K562 (cell line): ENCODE measurements around the gene RRP7A. TPM values are rescaled to one million over a fixed set of nuclear protein-coding genes. Genes with fewer than 3 reads are reported as not detected.

Experiments
- ATAC-seq: fragments of 200-7000 bp; cut with Tn5 transposase; 3 replicates; pipeline ENCODE4 v1.9.1; 2020; ENCODE audit warnings: moderate library complexity
- BruUV-seq: library from RNA; stranded (reverse); fragments of 400-500 nt; replicated peaks from 2 replicates; lab custom pipeline; 2021; lab: Mats Ljungman, UMichigan
- CTCF ChIA-PET: fragments of 300-600 bp; formaldehyde crosslinking; extraction: SDS; loops from one replicate; lab custom pipeline; 2021; ENCODE audit warnings: low intra/inter-chr PET ratio; lab: Yijun Ruan, JAX
- POLR2A ChIA-PET: fragments of 300-600, 350-650 bp; sonication (Branson Sonifier 250); formaldehyde crosslinking; extraction: SDS; loops from one replicate; lab custom pipeline; 2021; ENCODE audit warnings: antibody characterized with exemption, inconsistent platforms; lab: Yijun Ruan, JAX
- DNase-seq, 4 experiments: peaks; one replicate each; pipeline versions ENCODE4 v3.0.0 to v3.0.0-alpha.2; 2011 to 2018; ENCODE audit warnings: low spot score in 3 of 4, mixed read lengths in 3 of 4; ENCODE audit errors: extremely low read depth in 1 of 4
- FAIRE-seq: peaks from 2 replicates; lab custom pipeline; 2011; peaks lifted over from hg19 to GRCh38; lab: Jason Lieb, UNC
- H2AFZ ChIP-seq: 2 replicates; pipeline ENCODE4 v1.6.0; 2011; ENCODE audit warnings: low read depth, low read length, control low read depth, inconsistent platforms
- H3K27ac ChIP-seq: fragments of 200-600 bp; 3 replicates; pipeline ENCODE4 v1.8.0; 2011; ENCODE audit warnings: low read depth, mild to moderate bottlenecking, control low read depth, inconsistent platforms, low read length, moderate library complexity, mixed read lengths; ENCODE audit errors: extremely low read depth
- H3K27me3 ChIP-seq, 2 experiments: fragments of 300-600 bp in 1 of 2; 2 replicates in 1 of 2; 3 replicates in 1 of 2; pipeline versions ENCODE4 v1.6.0 to v1.8.0; 2011; ENCODE audit warnings: inconsistent platforms in 2 of 2, low read length in 2 of 2, mild to moderate bottlenecking in 1 of 2, mixed read lengths in 1 of 2, moderate library complexity in 1 of 2; ENCODE audit not compliant: control insufficient read depth in 2 of 2, insufficient read depth in 2 of 2
- H3K36me3 ChIP-seq: fragments of 300-600 bp; 3 replicates; pipeline ENCODE4 v1.8.0; 2011; ENCODE audit warnings: mild to moderate bottlenecking, low read length, inconsistent platforms; ENCODE audit not compliant: control insufficient read depth, insufficient read depth
- H3K4me1 ChIP-seq, 2 experiments: fragments of 200-600 bp in 1 of 2; replicated peaks in 1 of 2; 2 replicates in 1 of 2; 3 replicates in 1 of 2; pipeline versions ENCODE4 v1.5.1 to v1.8.0; 2011; ENCODE audit warnings: inconsistent platforms in 2 of 2, low read length in 2 of 2, mild to moderate bottlenecking in 1 of 2, mixed read lengths in 1 of 2, moderate library complexity in 1 of 2; ENCODE audit not compliant: control insufficient read depth in 2 of 2, insufficient read depth in 2 of 2
- H3K4me2 ChIP-seq: 2 replicates; pipeline ENCODE4 v1.6.1; 2011; ENCODE audit warnings: low read length, control low read depth, inconsistent platforms, mixed read lengths; ENCODE audit not compliant: insufficient read depth
- H3K4me3 ChIP-seq: fragments of 200-600 bp; sonication (generic), shearing (Covaris generic); 2 replicates; pipeline ENCODE4 v1.5.1; 2016; ENCODE audit warnings: control low read depth, inconsistent platforms
- H3K79me2 ChIP-seq: fragments of 200-600 bp; 3 replicates; pipeline ENCODE4 v1.8.0; 2011; ENCODE audit warnings: low read length, inconsistent platforms; ENCODE audit not compliant: control insufficient read depth, insufficient read depth
- H3K9ac ChIP-seq, 2 experiments: 2 replicates each; pipeline versions ENCODE4 v1.6.0 to v1.6.1; 2011; ENCODE audit warnings: low read depth in 2 of 2, low read length in 2 of 2, control low read depth in 1 of 2, inconsistent platforms in 1 of 2, mild to moderate bottlenecking in 1 of 2, mixed read lengths in 1 of 2; ENCODE audit not compliant: insufficient read depth in 1 of 2
- H3K9me1 ChIP-seq: one replicate; pipeline ENCODE4 v1.6.0; 2011; ENCODE audit warnings: inconsistent platforms, mild to moderate bottlenecking, low read length, moderate library complexity; ENCODE audit not compliant: control insufficient read depth, insufficient read depth
- H3K9me3 ChIP-seq: replicated peaks from 2 replicates; pipeline ENCODE4 v1.5.1; 2011; ENCODE audit warnings: low read depth, low read length, inconsistent platforms; ENCODE audit not compliant: control insufficient read depth, insufficient read depth
- H4K20me1 ChIP-seq: replicated peaks from 2 replicates; pipeline ENCODE4 v1.6.1; 2011; ENCODE audit warnings: low read length, inconsistent platforms, mixed read lengths; ENCODE audit not compliant: control insufficient read depth, insufficient read depth
- ELK3 ChIP-seq: fragments of 450-650 bp; formaldehyde crosslinking; IDR thresholded peaks from 2 replicates; pipeline ENCODE4 v1.4.0; 2020; ENCODE audit warnings: mild to moderate bottlenecking
- FOXA3 ChIP-seq, 2 experiments: fragments of 450-650 bp in 1 of 2; sonication (generic) in 1 of 2; formaldehyde crosslinking; IDR thresholded peaks in 1 of 2; conservative IDR thresholded peaks in 1 of 2; 2 replicates each; pipeline versions ENCODE4 v1.4.0 to v1.8.0; 2020 to 2022; ENCODE audit warnings: mild to moderate bottlenecking in 2 of 2, missing genetic modification reagents in 1 of 2
- HIVEP1 ChIP-seq: fragments of 250-450 bp; sonication (Bioruptor Pico); IDR thresholded peaks from 2 replicates; pipeline ENCODE4 v1.4.0; 2020; ENCODE audit warnings: mild to moderate bottlenecking
- L3MBTL2 ChIP-seq: fragments of 450-650 bp; IDR thresholded peaks from 2 replicates; pipeline ENCODE4 v1.6.1; 2016; ENCODE audit warnings: mild to moderate bottlenecking, moderate library complexity
- RBM14 ChIP-seq: fragments of 200-400 bp; formaldehyde crosslinking; IDR thresholded peaks from 2 replicates; pipeline ENCODE4 v1.6.1; 2018; ENCODE audit warnings: low read depth, mild to moderate bottlenecking, low read length, moderate library complexity, borderline replicate concordance; ENCODE audit not compliant: insufficient read depth
- SIN3A ChIP-seq, 2 experiments: fragments of 150-350 bp in 1 of 2; IDR thresholded peaks; 2 replicates each; pipeline ENCODE4 v1.6.1; 2011 to 2016; ENCODE audit warnings: borderline replicate concordance in 2 of 2, low read depth in 2 of 2, low read length in 2 of 2, mild to moderate bottlenecking in 2 of 2, moderate library complexity in 2 of 2; ENCODE audit not compliant: control insufficient read depth in 1 of 2
- YY1 ChIP-seq, 3 experiments: IDR thresholded peaks; 2 replicates each; pipeline ENCODE4 v1.6.1; 2011; ENCODE audit warnings: low read length in 2 of 3, mild to moderate bottlenecking in 2 of 3, moderate library complexity in 2 of 3, borderline replicate concordance in 1 of 3, control low read depth in 1 of 3, low read depth in 1 of 3; ENCODE audit not compliant: insufficient read depth in 3 of 3, insufficient replicate concordance in 2 of 3, control insufficient read depth in 1 of 3, insufficient read length in 1 of 3; ENCODE audit errors: extremely low read depth in 1 of 3
- WGBS: fragments of 100-300 bp; shearing (Covaris generic); methylation state at CpG from one replicate; pipeline ENCODE4 v1.1.6; 2016; ENCODE audit warnings: low coverage, mixed read lengths; ENCODE audit not compliant: insufficient coverage; ENCODE audit errors: missing lambda C conversion rate; 5-methylcytosine and 5-hydroxymethylcytosine counted together
- in situ Hi-C: fragments of 300-500 bp; cut with MboI; formaldehyde crosslinking; loops from 4 replicates; pipeline ENCODE4 v1.15.0; 2018; ENCODE audit warnings: inconsistent platforms, mixed read lengths
- intact Hi-C: fragments of 100-400 bp; cut with micrococcal nuclease; formaldehyde crosslinking; loops from 2 replicates; pipeline ENCODE4 v1.14.2; 2022
- polyA plus RNA-seq, 8 experiments: library from polyadenylated mRNA; depleted of rRNA in 4 of 8; stranded (reverse) in 5 of 8; unstranded in 3 of 8; fragments of >200 nt; fragmentation: Nextera tagmentation in 2 of 8; fragmentation: Illumina TruSeq in 1 of 8; extraction: Ambion mirVana in 2 of 8; extraction: Trizol in 1 of 8; gene quantifications; 2 replicates each; pipeline versions ENCODE4 v1.2.1 to v1.2.3, GENCODE V29; 2011 to 2014; ENCODE audit warnings: inconsistent platforms in 1 of 8, missing spikeins in 1 of 8
- total RNA-seq, 7 experiments: library from RNA; depleted of rRNA in 6 of 7; stranded (reverse); fragments of >200 nt in 6 of 7; fragmentation: Illumina TruSeq in 2 of 7; extraction: Trizol in 2 of 7; gene quantifications; 2 replicates each; pipeline versions ENCODE4 v1.2.1 to v1.2.3, GENCODE V29; 2011 to 2021; ENCODE audit warnings: low replicate concordance in 1 of 7

Gene RRP7A
- total and polyA plus RNA-seq, 9 of the 15 experiments (the other 6 are each of a cell fraction or from before 2014, with no cell fraction given) = 3.4 to 74.1 (median 40.3) TPM

GRCh38 chr22:42472671-42473070 is 46.9 kb downstream of the RRP7A start (continued):
- no peak for TF ChIP-seq FOXA3 (CRISPR knock-in tag; conservative IDR thresholded peaks at IDR 0.05 in 1 of 2, IDR thresholded peaks at IDR 0.05 in 1 of 2)
- TF ChIP-seq, all 486 proteins: peak for 0

GRCh38 chr22:42471441-42471840 is 48.2 kb downstream of the RRP7A start:
- Histone ChIP-seq H2AFZ (no peak overlapping the region), H3K27me3 (no peaks in the 10 kb centered on the region; a peak in 1 of 5 replicates), H3K9me1 (no peaks in the 10 kb centered on the region), H3K9ac (no peak overlapping the region), H3K9me3 (no peaks in the 10 kb centered on the region), H3K4me3 (no peak overlapping the region), H4K20me1 (no peaks in the 10 kb centered on the region), H3K79me2 (no peaks in the 10 kb centered on the region), H3K4me1 (no peaks in the 10 kb centered on the region; a peak in 1 of 5 replicates), H3K4me2 (no peak overlapping the region), H3K36me3 (no peaks in the 10 kb centered on the region), H3K27ac (no peak overlapping the region)
- DNase-seq = no peak
- in situ Hi-C loops (no loop called here), intact Hi-C loops (no loop called here)
- TF ChIP-seq YY1 (IDR thresholded peaks at IDR 0.05; ENCODE audit: borderline replicate concordance in 1 of 3, control insufficient read depth in 1 of 3, extremely low read depth in 1 of 3, insufficient read depth in 3 of 3, insufficient read length in 1 of 3, insufficient replicate concordance in 2 of 3, low read depth in 1 of 3, low read length in 2 of 3) (no peak), ELK3 (no peak), HIVEP1 (CRISPR knock-in tag) (no peak), RBM14 (no peak), SIN3A (IDR thresholded peaks at IDR 0.05; ENCODE audit: borderline replicate concordance in 2 of 2, control insufficient read depth in 1 of 2, low read depth in 2 of 2, low read length in 2 of 2) (no peak), L3MBTL2 (no peak)
- CTCF ChIA-PET = no interaction called here
- no peak for FAIRE-seq
- no peak for ATAC-seq
- WGBS = 89% methylated on average over 1 of the region's 1 CpG
- BruUV-seq = no TSS peak
- POLR2A ChIA-PET = interaction anchor here (0.7 kb wide), 1 partner anchor 92 kb away, joined by 3 read pairs; no protein-coding TSS in a partner anchor
